Neural cell (in vitro differentiated cells): Measurements from ENCODE around the gene TENT4A. TPM values are rescaled to one million over a fixed set of nuclear protein-coding genes. Genes with fewer than 3 reads are reported as not detected.

ENCODE experiments used
- H2AFZ ChIP-seq: fragments of 200-600, 300-800 bp; sonication (generic), shearing (Covaris generic); 2 replicates; pipeline ENCODE4 v1.6.0; 2014; ENCODE audit warnings: low read depth, mild to moderate bottlenecking, antibody characterized with exemption, low read length, moderate library complexity
- H3F3A ChIP-seq: fragments of 200-600 bp; shearing (Covaris generic); 2 replicates; pipeline ENCODE4 v1.6.1; 2016; ENCODE audit warnings: mild to moderate bottlenecking, moderate library complexity, mixed read lengths, antibody characterized with exemption, low read length; ENCODE audit not compliant: insufficient read depth, poor library complexity, severe bottlenecking
- H3K27ac ChIP-seq: fragments of 200-600, 300-800 bp; sonication (generic), shearing (Covaris generic); 2 replicates; pipeline ENCODE4 v1.5.1; 2014; ENCODE audit warnings: mild to moderate bottlenecking, low read length, moderate library complexity
- H3K27me3 ChIP-seq: fragments of 300-800, 200-600 bp; sonication (generic), shearing (Covaris generic); 2 replicates; pipeline ENCODE4 v1.6.0; 2014; ENCODE audit warnings: mild to moderate bottlenecking, low read depth, low read length, moderate library complexity; ENCODE audit not compliant: insufficient read depth
- H3K36me3 ChIP-seq: fragments of 300-800, 200-600 bp; sonication (generic), shearing (Covaris generic); 2 replicates; pipeline ENCODE4 v1.5.1; 2014; ENCODE audit warnings: mild to moderate bottlenecking, antibody characterized with exemption, low read length, moderate library complexity; ENCODE audit not compliant: insufficient read depth
- H3K4me2 ChIP-seq: fragments of 300-800, 200-600 bp; sonication (generic), shearing (Covaris generic); 2 replicates; pipeline ENCODE4 v1.6.0; 2014; ENCODE audit warnings: mild to moderate bottlenecking, low read length
- H3K4me3 ChIP-seq: fragments of 300-800, 200-600 bp; sonication (generic), shearing (Covaris generic); 2 replicates; pipeline ENCODE4 v1.5.1; 2014; ENCODE audit warnings: mild to moderate bottlenecking, low read length, moderate library complexity
- H3K79me2 ChIP-seq: fragments of 200-600 bp; shearing (Covaris generic); replicated peaks from 2 replicates; pipeline ENCODE4 v1.6.0; 2014; ENCODE audit warnings: mild to moderate bottlenecking, low read length, moderate library complexity; ENCODE audit not compliant: insufficient read depth
- H3K9ac ChIP-seq: fragments of 300-800, 200-600 bp; sonication (generic), shearing (Covaris generic); 2 replicates; pipeline ENCODE4 v1.6.1; 2016; ENCODE audit warnings: mild to moderate bottlenecking, low read length, mixed read lengths
- H3K9me2 ChIP-seq: fragments of 200-600 bp; shearing (Covaris generic); 2 replicates; pipeline ENCODE4 v1.6.1; 2016; ENCODE audit warnings: mild to moderate bottlenecking, low read length, mixed read lengths; ENCODE audit not compliant: insufficient read depth
- H3K9me3 ChIP-seq: fragments of 200-600, 300-800 bp; sonication (generic), shearing (Covaris generic); 2 replicates; pipeline ENCODE4 v1.6.1; 2016; ENCODE audit warnings: mild to moderate bottlenecking, mixed run types, low read length, moderate library complexity, mixed read lengths
- H4K20me1 ChIP-seq: fragments of 200-600 bp; shearing (Covaris generic); 2 replicates; pipeline ENCODE4 v1.6.1; 2016; ENCODE audit warnings: mild to moderate bottlenecking, mixed run types; ENCODE audit not compliant: insufficient read depth
- CTCF ChIP-seq: fragments of 450-650 bp; IDR thresholded peaks from 2 replicates; pipeline ENCODE4 v1.5.1; 2014; ENCODE audit warnings: antibody characterized with exemption, mild to moderate bottlenecking, moderate library complexity; ENCODE audit not compliant: poor library complexity, severe bottlenecking
- EP300 ChIP-seq: fragments of 450-650 bp; conservative IDR thresholded peaks from 2 replicates; pipeline ENCODE4 v1.6.1; 2014; ENCODE audit warnings: antibody characterized with exemption, mild to moderate bottlenecking, moderate library complexity; ENCODE audit not compliant: poor library complexity, severe bottlenecking
- EZH2 ChIP-seq: fragments of 200-600, 300-800 bp; shearing (Covaris generic), sonication (generic); IDR thresholded peaks from 2 replicates; pipeline ENCODE4 v1.6.1; 2014; ENCODE audit warnings: antibody characterized with exemption, low read length, borderline replicate concordance, mild to moderate bottlenecking; ENCODE audit not compliant: insufficient read depth, poor library complexity, severe bottlenecking
- MXI1 ChIP-seq: fragments of 450-650 bp; conservative IDR thresholded peaks from 2 replicates; pipeline ENCODE4 v1.6.1; 2014; ENCODE audit warnings: antibody characterized with exemption, mild to moderate bottlenecking; ENCODE audit not compliant: poor library complexity, severe bottlenecking
- POLR2AphosphoS5 ChIP-seq: IDR thresholded peaks from 2 replicates; pipeline ENCODE4 v1.6.1; 2012
- RAD21 ChIP-seq: fragments of 450-650 bp; conservative IDR thresholded peaks from 2 replicates; pipeline ENCODE4 v1.6.1; 2014; ENCODE audit warnings: antibody characterized with exemption, mild to moderate bottlenecking, moderate library complexity
- REST ChIP-seq: IDR thresholded peaks from 2 replicates; pipeline ENCODE4 v1.6.1; 2012; ENCODE audit warnings: borderline replicate concordance
- SMC3 ChIP-seq: fragments of 450-650 bp; conservative IDR thresholded peaks from 2 replicates; pipeline ENCODE4 v1.6.1; 2014; ENCODE audit warnings: antibody characterized with exemption, mild to moderate bottlenecking, moderate library complexity; ENCODE audit not compliant: poor library complexity
- TAF1 ChIP-seq: IDR thresholded peaks from 2 replicates; pipeline ENCODE4 v1.6.1; 2012; ENCODE audit warnings: low read depth
- polyA plus RNA-seq: library from polyadenylated mRNA; depleted of rRNA; stranded (reverse); fragments of >200 nt; gene quantifications from 2 replicates; pipeline ENCODE4 v1.2.3, GENCODE V29; 2014

The TENT4A gene
- polyA plus RNA-seq, 1 donor from 2014 or later = 12.1 TPM

- Histone ChIP-seq H3F3A (no peaks in the 10 kb centered on the region), H2AFZ (no peak overlapping the region), H4K20me1 (peaks cover 13% of the 10 kb centered on the region), H3K9ac (no peak overlapping the region), H3K27me3 (no peaks in the 10 kb centered on the region), H3K9me2 (no peaks in the 10 kb centered on the region), H3K79me2 (peaks cover 83% of the 10 kb centered on the region), H3K4me2 (no peak overlapping the region), H3K36me3 (no peaks in the 10 kb centered on the region), H3K27ac (no peak overlapping the region), H3K9me3 (no peaks in the 10 kb centered on the region), H3K4me3 (no peak overlapping the region)
- TF ChIP-seq TAF1 (no peak), MXI1 (no peak), EP300 (no peak), SMC3 (no peak), CTCF (no peak)
These were observed 12.8 kb downstream of the TENT4A start for GRCh38 chr5:6726006-6726405.

- Histone ChIP-seq H3K4me3 (no peak overlapping the region), H2AFZ (no peak overlapping the region), H3K4me2 (no peak overlapping the region), H3K27ac (no peak overlapping the region), H3K9me3 (no peaks in the 10 kb centered on the region), H3F3A (no peaks in the 10 kb centered on the region), H3K79me2 (peaks cover 77% of the 10 kb centered on the region), H3K27me3 (no peaks in the 10 kb centered on the region), H3K9me2 (no peaks in the 10 kb centered on the region), H3K36me3 (no peaks in the 10 kb centered on the region), H3K9ac (no peak overlapping the region), H4K20me1 (peaks cover 17% of the 10 kb centered on the region)
- TF ChIP-seq SMC3 = no peak
- TF ChIP-seq TAF1 = no peak
- TF ChIP-seq EP300 = no peak
- no peak for TF ChIP-seq REST
- no peak for TF ChIP-seq RAD21
- no peak for TF ChIP-seq POLR2AphosphoS5
- TF ChIP-seq CTCF = no peak
- TF ChIP-seq MXI1 = no peak
- TF ChIP-seq EZH2 = no peak
These were observed 14.0 kb downstream of the TENT4A start for GRCh38 chr5:6727231-6727630.
